KMS-11 (cell line): Measurements from ENCODE around the gene THEM4.

ENCODE experiments used
- H2AFZ ChIP-seq: fragments of 200-600 bp; sonication (generic); 2 replicates; pipeline ENCODE4 v1.6.1; 2016; ENCODE audit warnings: antibody characterized with exemption, mixed run types, low read depth
- H3K27ac ChIP-seq: fragments of 200-600 bp; sonication (generic); 2 replicates; pipeline ENCODE4 v1.6.1; 2016; ENCODE audit warnings: mild to moderate bottlenecking, mixed run types
- H3K27me3 ChIP-seq: fragments of 200-600 bp; sonication (generic); 2 replicates; pipeline ENCODE4 v1.6.1; 2017; ENCODE audit warnings: mild to moderate bottlenecking, low read depth, mixed run types, moderate library complexity; ENCODE audit not compliant: insufficient read depth
- H3K36me3 ChIP-seq: fragments of 200-600 bp; sonication (generic); 2 replicates; pipeline ENCODE4 v1.6.1; 2017; ENCODE audit warnings: mild to moderate bottlenecking, mixed run types; ENCODE audit not compliant: insufficient read depth
- H3K4me1 ChIP-seq: fragments of 200-600 bp; sonication (generic); 2 replicates; pipeline ENCODE4 v1.6.1; 2016; ENCODE audit warnings: mild to moderate bottlenecking, low read depth, mixed run types; ENCODE audit not compliant: poor library complexity, severe bottlenecking
- H3K4me2 ChIP-seq: fragments of 200-600 bp; sonication (generic); 2 replicates; pipeline ENCODE4 v1.7.0; 2016; ENCODE audit warnings: mild to moderate bottlenecking, mixed run types
- H3K4me3 ChIP-seq: fragments of 200-600 bp; sonication (generic); IDR thresholded peaks from 2 replicates; pipeline ENCODE4 v1.6.1; 2017; ENCODE audit warnings: low read depth, low read length, mixed read lengths; ENCODE audit not compliant: insufficient read depth
- H3K79me2 ChIP-seq: fragments of 200-600 bp; sonication (generic); 2 replicates; pipeline ENCODE4 v1.6.1; 2016; ENCODE audit warnings: low read depth, mixed run types; ENCODE audit not compliant: insufficient read depth
- H3K9ac ChIP-seq: fragments of 200-600 bp; sonication (generic); 2 replicates; pipeline ENCODE4 v1.6.1; 2016; ENCODE audit warnings: mild to moderate bottlenecking, mixed run types
- H4K20me1 ChIP-seq: fragments of 200-600 bp; sonication (generic); 2 replicates; pipeline ENCODE4 v1.6.1; 2016; ENCODE audit warnings: mild to moderate bottlenecking, mixed run types; ENCODE audit not compliant: insufficient read depth
- CTCF ChIP-seq: fragments of 200-600 bp; sonication (generic); conservative IDR thresholded peaks from 2 replicates; pipeline ENCODE4 v1.6.1; 2017; ENCODE audit warnings: low read depth, mild to moderate bottlenecking, antibody characterized with exemption, low read length, moderate library complexity, mixed read lengths

Gene THEM4

GRCh38 chr1:151923422-151923821, 14.1 kb upstream of the THEM4 start:
- Histone ChIP-seq H3K79me2 (no peaks in the 10 kb centered on the region), H3K36me3 (no peaks in the 10 kb centered on the region), H3K4me1 (peaks cover 66% of the 10 kb centered on the region), H3K27ac (no peak overlapping the region), H3K9ac (no peak overlapping the region), H3K4me3 (no peak overlapping the region), H2AFZ (peak overlapping the region; percentile 4; the same call in 1 of the 2 replicates), H3K27me3 (no peaks in the 10 kb centered on the region), H3K4me2 (peak overlapping the region; percentile 1; the same call in 1 of the 2 replicates), H4K20me1 (no peaks in the 10 kb centered on the region)
- TF ChIP-seq CTCF: no peak

GRCh38 chr1:151920149-151920548, 10.8 kb upstream of the THEM4 start:
- peaks cover 35% of the 10 kb centered on the region for H3K4me1 ChIP-seq
- H3K9ac ChIP-seq: no peak overlapping the region
- H3K4me3 ChIP-seq: no peak overlapping the region
- no peaks in the 10 kb centered on the region for H3K79me2 ChIP-seq
- no peak for TF ChIP-seq CTCF
- H3K36me3 ChIP-seq: no peaks in the 10 kb centered on the region
- H4K20me1 ChIP-seq: no peaks in the 10 kb centered on the region
- no peak overlapping the region for H2AFZ ChIP-seq
- no peaks in the 10 kb centered on the region for H3K27me3 ChIP-seq
- no peak overlapping the region for H3K4me2 ChIP-seq
- H3K27ac ChIP-seq: no peak overlapping the region

GRCh38 chr1:151918819-151919610, 9.7 kb upstream of the THEM4 start:
- Histone ChIP-seq H3K79me2 (no peaks in the 10 kb centered on the region), H3K4me1 (peaks cover 24% of the 10 kb centered on the region), H3K27me3 (no peaks in the 10 kb centered on the region), H3K4me3 (peak overlapping the region; percentile 14), H3K27ac (no peak overlapping the region), H3K4me2 (no peak overlapping the region), H3K36me3 (no peaks in the 10 kb centered on the region), H3K9ac (no peak overlapping the region), H2AFZ (no peak overlapping the region), H4K20me1 (no peaks in the 10 kb centered on the region)
- TF ChIP-seq CTCF: no peak

- Histone ChIP-seq H3K9ac (no peak overlapping the region), H3K4me3 (no peak overlapping the region), H3K27me3 (no peaks in the 10 kb centered on the region), H3K4me2 (no peak overlapping the region), H3K79me2 (no peaks in the 10 kb centered on the region), H3K4me1 (peaks cover 15% of the 10 kb centered on the region), H3K27ac (no peak overlapping the region), H3K36me3 (no peaks in the 10 kb centered on the region), H2AFZ (no peak overlapping the region), H4K20me1 (no peaks in the 10 kb centered on the region)
- no peak for TF ChIP-seq CTCF
These were observed 8.8 kb upstream of the THEM4 start for GRCh38 chr1:151918156-151918555.
